Dermis microvascular lymphatic vessel endothelial cell (primary cell): ENCODE data around the gene FSTL4. TPM values are rescaled to one million over a fixed set of nuclear protein-coding genes. Genes with fewer than 3 reads are reported as not detected.
A peak's percentile ranks its signal among the peaks of the same experiment; 100 is the strongest.

Experiments used
- DNase-seq, 2 donors: peaks; one replicate each; pipeline versions ENCODE4 v3.0.0 to v3.0.0-alpha.2; 2010; ENCODE audit warnings: low read depth in 2 of 2
- total RNA-seq: library from RNA; depleted of rRNA; stranded (reverse); fragments of >200 nt; gene quantifications from 2 replicates; pipeline ENCODE4 v1.2.1, GENCODE V29; 2014

The FSTL4 gene
- total RNA-seq, 1 donor from 2014 or later: under 0.01 TPM

- DNase-seq: no peak
Observed at GRCh38 chr5:133296624-133297023, 315.7 kb downstream of the FSTL4 start.

GRCh38 chr5:133295520-133295919 lies 316.8 kb downstream of the FSTL4 start:
- no peak for DNase-seq

GRCh38 chr5:133294380-133294779 lies 318.0 kb downstream of the FSTL4 start:
- no peak for DNase-seq

GRCh38 chr5:133293960-133294359 lies 318.4 kb downstream of the FSTL4 start:
- DNase-seq: peak in 1 of 2 donors; percentile 22

- DNase-seq: no peak
Observed at GRCh38 chr5:133292300-133292699, 320.0 kb downstream of the FSTL4 start.

- no peak for DNase-seq
Observed at GRCh38 chr5:133291524-133291923, 320.8 kb downstream of the FSTL4 start.

GRCh38 chr5:133290669-133291240 lies 321.6 kb downstream of the FSTL4 start:
- DNase-seq: no peak

GRCh38 chr5:133289686-133290367 lies 322.5 kb downstream of the FSTL4 start:
- no peak for DNase-seq

GRCh38 chr5:133287500-133287899 lies 324.8 kb downstream of the FSTL4 start:
- DNase-seq: peak; percentile 38 to 48

- DNase-seq: no peak
Observed at GRCh38 chr5:133286483-133286882, 325.9 kb downstream of the FSTL4 start.

GRCh38 chr5:133285583-133286021 lies 326.7 kb downstream of the FSTL4 start:
- peak in 1 of 2 donors; percentile 18 for DNase-seq

- DNase-seq: no peak
Observed at GRCh38 chr5:133284306-133284705, 328.0 kb downstream of the FSTL4 start.

- DNase-seq: no peak
Observed at GRCh38 chr5:133278317-133278716, 334.0 kb downstream of the FSTL4 start.

GRCh38 chr5:133277744-133278143 lies 334.6 kb downstream of the FSTL4 start:
- DNase-seq: no peak

- DNase-seq: no peak
Observed at GRCh38 chr5:133276171-133276570, 336.2 kb downstream of the FSTL4 start.

GRCh38 chr5:133275631-133276030 lies 336.7 kb downstream of the FSTL4 start:
- DNase-seq: no peak

- no peak for DNase-seq
Observed at GRCh38 chr5:133274597-133274935, 337.8 kb downstream of the FSTL4 start.

- no peak for DNase-seq
Observed at GRCh38 chr5:133273661-133274596, 338.4 kb downstream of the FSTL4 start.

- DNase-seq: no peak
Observed at GRCh38 chr5:133272345-133272744, 340.0 kb downstream of the FSTL4 start.

- no peak for DNase-seq
Observed at GRCh38 chr5:133271606-133272005, 340.7 kb downstream of the FSTL4 start.

- no peak for DNase-seq
Observed at GRCh38 chr5:133269691-133270090, 342.6 kb downstream of the FSTL4 start.

GRCh38 chr5:133267601-133268000 lies 344.7 kb downstream of the FSTL4 start:
- DNase-seq: no peak
